ENCODE results near the gene LGALS7B.

- TF ChIP-seq POLR2A (IDR thresholded peaks at IDR 0.05) (no peak), POLR2AphosphoS5 (IDR thresholded peaks at IDR 0.05) (no peak)
Measured at GRCh38 chr19:38785187-38785699, 3.8 kb upstream of the LGALS7B start.
